OCI-LY3 (cell line): ENCODE data around the gene MINDY3.

Source experiments
- EZH2phosphoT487 ChIP-seq: fragments of 200-600 bp; shearing (Covaris generic); IDR thresholded peaks from 2 replicates; pipeline ENCODE4 v1.6.1; 2018; ENCODE audit warnings: antibody characterized with exemption, mixed run types, low read depth
- TF ChIP-seq, protein P1 (sequence below): fragments of 200-600, 300-600 bp; sonication (generic); IDR thresholded peaks from 2 replicates; pipeline ENCODE4 v1.5.1; 2014; ENCODE audit warnings: antibody characterized with exemption, low read length, low read depth

DNA sequence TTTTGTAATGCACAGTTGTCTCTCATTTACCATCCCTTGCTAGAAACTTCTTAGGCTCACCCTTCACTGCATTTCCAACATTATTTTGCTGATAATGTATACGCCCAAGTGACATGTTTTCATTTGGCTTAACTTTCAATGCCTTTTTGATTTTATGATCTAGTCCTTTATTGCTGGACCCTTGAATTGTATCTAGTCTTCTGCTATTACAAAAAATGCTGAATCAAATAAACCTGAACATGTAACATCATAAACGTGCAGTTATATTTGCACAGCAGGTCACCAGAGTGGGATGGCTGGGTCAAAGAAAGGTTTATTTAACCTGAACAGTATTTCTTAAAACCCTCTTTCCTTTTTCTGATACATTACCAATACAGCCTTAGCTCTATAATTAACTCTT lies 63.0 kb downstream of the MINDY3 start:
- TF ChIP-seq, protein P1, sequence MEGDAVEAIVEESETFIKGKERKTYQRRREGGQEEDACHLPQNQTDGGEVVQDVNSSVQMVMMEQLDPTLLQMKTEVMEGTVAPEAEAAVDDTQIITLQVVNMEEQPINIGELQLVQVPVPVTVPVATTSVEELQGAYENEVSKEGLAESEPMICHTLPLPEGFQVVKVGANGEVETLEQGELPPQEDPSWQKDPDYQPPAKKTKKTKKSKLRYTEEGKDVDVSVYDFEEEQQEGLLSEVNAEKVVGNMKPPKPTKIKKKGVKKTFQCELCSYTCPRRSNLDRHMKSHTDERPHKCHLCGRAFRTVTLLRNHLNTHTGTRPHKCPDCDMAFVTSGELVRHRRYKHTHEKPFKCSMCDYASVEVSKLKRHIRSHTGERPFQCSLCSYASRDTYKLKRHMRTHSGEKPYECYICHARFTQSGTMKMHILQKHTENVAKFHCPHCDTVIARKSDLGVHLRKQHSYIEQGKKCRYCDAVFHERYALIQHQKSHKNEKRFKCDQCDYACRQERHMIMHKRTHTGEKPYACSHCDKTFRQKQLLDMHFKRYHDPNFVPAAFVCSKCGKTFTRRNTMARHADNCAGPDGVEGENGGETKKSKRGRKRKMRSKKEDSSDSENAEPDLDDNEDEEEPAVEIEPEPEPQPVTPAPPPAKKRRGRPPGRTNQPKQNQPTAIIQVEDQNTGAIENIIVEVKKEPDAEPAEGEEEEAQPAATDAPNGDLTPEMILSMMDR, result no peak
- no peak for TF ChIP-seq EZH2phosphoT487
